SU-DHL-6 (cell line): ENCODE data around the gene ATP2B1.

ENCODE experiments used
- H2AFZ ChIP-seq: fragments of 200-600 bp; sonication (generic); 2 replicates; pipeline ENCODE4 v1.6.1; 2014; ENCODE audit warnings: low read depth, mild to moderate bottlenecking, moderate library complexity, mixed read lengths, antibody characterized with exemption, low read length; ENCODE audit not compliant: severe bottlenecking
- H3F3A ChIP-seq: fragments of 200-600 bp; shearing (Covaris generic); 2 replicates; pipeline ENCODE4 v1.6.0; 2016; ENCODE audit warnings: antibody characterized with exemption, mild to moderate bottlenecking; ENCODE audit not compliant: insufficient read depth
- H3K27ac ChIP-seq: fragments of 200-600 bp; sonication (generic); 2 replicates; pipeline ENCODE4 v1.5.1; 2016; ENCODE audit warnings: low read depth, mild to moderate bottlenecking, low read length, moderate library complexity, mixed read lengths
- H3K27me3 ChIP-seq: fragments of 200-600 bp; sonication (generic), shearing (Covaris generic); 2 replicates; pipeline ENCODE4 v1.6.0; 2014; ENCODE audit warnings: mild to moderate bottlenecking, low read length
- H3K36me3 ChIP-seq: fragments of 200-600 bp; sonication (generic); 2 replicates; pipeline ENCODE4 v1.6.1; 2014; ENCODE audit warnings: mild to moderate bottlenecking, low read length, mixed read lengths
- H3K4me2 ChIP-seq: fragments of 300-600, 200-600 bp; shearing (Covaris generic), sonication (generic); 2 replicates; pipeline ENCODE4 v1.6.0; 2014; ENCODE audit warnings: low read length, low read depth, mild to moderate bottlenecking; ENCODE audit not compliant: poor library complexity, severe bottlenecking
- H3K4me3 ChIP-seq: fragments of 200-600 bp; sonication (generic); 2 replicates; pipeline ENCODE4 v1.5.1; 2014; ENCODE audit warnings: antibody characterized with exemption, low read length, mild to moderate bottlenecking, mixed read lengths; ENCODE audit not compliant: insufficient read depth, poor library complexity, severe bottlenecking
- H3K79me2 ChIP-seq: fragments of 200-600 bp; sonication (generic); 2 replicates; pipeline ENCODE4 v1.6.1; 2014; ENCODE audit warnings: mild to moderate bottlenecking, low read length, moderate library complexity; ENCODE audit not compliant: insufficient read depth
- H3K9ac ChIP-seq: fragments of 200-600 bp; sonication (generic); 2 replicates; pipeline ENCODE4 v1.7.0; 2014; ENCODE audit warnings: mild to moderate bottlenecking, low read length
- H3K9me2 ChIP-seq: fragments of 200-600 bp; sonication (generic); replicated peaks from 2 replicates; pipeline ENCODE4 v1.6.1; 2014; ENCODE audit warnings: low read length; ENCODE audit not compliant: insufficient read depth
- H3K9me3 ChIP-seq: fragments of 200-600 bp; sonication (generic); 2 replicates; pipeline ENCODE4 v1.6.1; 2014; ENCODE audit warnings: low read length, mixed read lengths; ENCODE audit not compliant: insufficient read depth
- H4K20me1 ChIP-seq: fragments of 200-600 bp; sonication (generic); 2 replicates; pipeline ENCODE4 v1.6.1; 2014; ENCODE audit warnings: low read depth, mild to moderate bottlenecking, antibody characterized with exemption, low read length, moderate library complexity, mixed read lengths
- EZH2phosphoT487 ChIP-seq: fragments of 200-600 bp; sonication (generic), shearing (Covaris generic); conservative IDR thresholded peaks from 2 replicates; pipeline ENCODE4 v1.6.1; 2018; ENCODE audit warnings: mild to moderate bottlenecking, antibody characterized with exemption, low read length, moderate library complexity, mixed read lengths
- TF ChIP-seq, protein P1 (sequence below): fragments of 200-600 bp; sonication (generic); IDR thresholded peaks from one replicate; pipeline ENCODE4 v1.5.1; 2017; ENCODE audit warnings: antibody characterized with exemption, mild to moderate bottlenecking, low read length, moderate library complexity; ENCODE audit not compliant: insufficient read depth, poor library complexity, severe bottlenecking

ATP2B1 gene

DNA sequence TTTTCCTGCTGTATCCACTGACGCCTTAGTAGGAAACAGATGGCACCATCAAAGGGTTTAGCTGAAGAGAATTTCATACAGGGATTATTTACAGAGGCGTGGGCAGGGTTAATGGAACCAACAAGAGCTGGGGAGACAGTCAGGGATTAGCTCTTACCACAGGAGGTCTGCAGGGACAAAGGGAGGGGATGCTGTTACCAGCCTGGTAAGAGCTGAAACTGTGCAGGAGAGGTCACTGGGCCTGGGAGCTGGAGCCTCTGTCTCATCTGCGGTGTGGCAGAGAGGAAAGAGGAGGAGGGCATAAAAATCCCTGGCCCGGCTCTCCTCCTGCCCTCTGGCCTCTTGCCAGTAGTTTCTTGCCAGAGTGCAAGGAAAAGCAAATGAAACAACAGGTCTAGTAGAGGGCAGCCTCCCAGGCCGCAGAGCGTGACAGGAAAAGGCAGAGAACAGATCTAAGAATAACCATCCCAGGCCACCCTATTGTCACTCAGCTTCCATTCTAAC lies 163.9 kb downstream of the ATP2B1 start:
- H4K20me1 ChIP-seq = no peaks in the 10 kb centered on the region
- no peaks in the 10 kb centered on the region for H3K36me3 ChIP-seq
- no peak overlapping the region for H3K27ac ChIP-seq

DNA sequence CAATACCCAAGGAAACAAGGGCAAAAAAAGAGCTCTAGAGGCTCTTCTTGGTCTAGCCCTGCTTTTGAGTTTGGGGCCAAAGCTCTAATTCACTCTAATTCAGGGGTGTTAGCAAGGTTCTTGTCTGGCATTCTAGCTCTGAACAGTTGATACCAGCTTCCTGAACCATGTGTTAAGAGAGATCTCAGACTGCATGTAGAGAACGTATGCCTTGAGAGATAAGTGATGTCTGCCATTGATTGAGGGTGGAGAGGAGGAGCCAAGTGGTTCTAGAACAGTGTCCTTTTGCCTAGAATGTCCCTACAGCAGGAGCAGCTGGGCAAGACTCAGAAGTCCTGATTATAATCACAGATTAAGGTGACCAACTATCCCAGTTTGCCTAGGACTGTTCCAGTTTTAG lies 164.6 kb downstream of the ATP2B1 start:
- no peak overlapping the region for H2AFZ ChIP-seq
- TF ChIP-seq, protein P1, sequence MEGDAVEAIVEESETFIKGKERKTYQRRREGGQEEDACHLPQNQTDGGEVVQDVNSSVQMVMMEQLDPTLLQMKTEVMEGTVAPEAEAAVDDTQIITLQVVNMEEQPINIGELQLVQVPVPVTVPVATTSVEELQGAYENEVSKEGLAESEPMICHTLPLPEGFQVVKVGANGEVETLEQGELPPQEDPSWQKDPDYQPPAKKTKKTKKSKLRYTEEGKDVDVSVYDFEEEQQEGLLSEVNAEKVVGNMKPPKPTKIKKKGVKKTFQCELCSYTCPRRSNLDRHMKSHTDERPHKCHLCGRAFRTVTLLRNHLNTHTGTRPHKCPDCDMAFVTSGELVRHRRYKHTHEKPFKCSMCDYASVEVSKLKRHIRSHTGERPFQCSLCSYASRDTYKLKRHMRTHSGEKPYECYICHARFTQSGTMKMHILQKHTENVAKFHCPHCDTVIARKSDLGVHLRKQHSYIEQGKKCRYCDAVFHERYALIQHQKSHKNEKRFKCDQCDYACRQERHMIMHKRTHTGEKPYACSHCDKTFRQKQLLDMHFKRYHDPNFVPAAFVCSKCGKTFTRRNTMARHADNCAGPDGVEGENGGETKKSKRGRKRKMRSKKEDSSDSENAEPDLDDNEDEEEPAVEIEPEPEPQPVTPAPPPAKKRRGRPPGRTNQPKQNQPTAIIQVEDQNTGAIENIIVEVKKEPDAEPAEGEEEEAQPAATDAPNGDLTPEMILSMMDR = no peak
- no peak for TF ChIP-seq EZH2phosphoT487
- no peaks in the 10 kb centered on the region for H3K79me2 ChIP-seq
- no peak overlapping the region for H3K27ac ChIP-seq
- H3K4me3 ChIP-seq = no peak overlapping the region
- no peaks in the 10 kb centered on the region for H3K9me3 ChIP-seq
- H3K27me3 ChIP-seq = no peaks in the 10 kb centered on the region
- no peaks in the 10 kb centered on the region for H3K36me3 ChIP-seq
- H3K9ac ChIP-seq = no peak overlapping the region
- H3K9me2 ChIP-seq = no peaks in the 10 kb centered on the region
- no peaks in the 10 kb centered on the region for H3F3A ChIP-seq
- no peaks in the 10 kb centered on the region for H4K20me1 ChIP-seq
- no peak overlapping the region for H3K4me2 ChIP-seq

More for the DNA sequence above, 163.9 kb downstream of the ATP2B1 start:
- TF ChIP-seq, protein P1 = no peak
- no peak for TF ChIP-seq EZH2phosphoT487
- Histone ChIP-seq H3F3A (no peaks in the 10 kb centered on the region), H3K79me2 (no peaks in the 10 kb centered on the region), H3K9ac (no peak overlapping the region), H3K4me2 (no peak overlapping the region), H3K27me3 (no peaks in the 10 kb centered on the region), H3K9me3 (no peaks in the 10 kb centered on the region), H3K4me3 (no peak overlapping the region), H3K9me2 (no peaks in the 10 kb centered on the region), H2AFZ (no peak overlapping the region)

DNA sequence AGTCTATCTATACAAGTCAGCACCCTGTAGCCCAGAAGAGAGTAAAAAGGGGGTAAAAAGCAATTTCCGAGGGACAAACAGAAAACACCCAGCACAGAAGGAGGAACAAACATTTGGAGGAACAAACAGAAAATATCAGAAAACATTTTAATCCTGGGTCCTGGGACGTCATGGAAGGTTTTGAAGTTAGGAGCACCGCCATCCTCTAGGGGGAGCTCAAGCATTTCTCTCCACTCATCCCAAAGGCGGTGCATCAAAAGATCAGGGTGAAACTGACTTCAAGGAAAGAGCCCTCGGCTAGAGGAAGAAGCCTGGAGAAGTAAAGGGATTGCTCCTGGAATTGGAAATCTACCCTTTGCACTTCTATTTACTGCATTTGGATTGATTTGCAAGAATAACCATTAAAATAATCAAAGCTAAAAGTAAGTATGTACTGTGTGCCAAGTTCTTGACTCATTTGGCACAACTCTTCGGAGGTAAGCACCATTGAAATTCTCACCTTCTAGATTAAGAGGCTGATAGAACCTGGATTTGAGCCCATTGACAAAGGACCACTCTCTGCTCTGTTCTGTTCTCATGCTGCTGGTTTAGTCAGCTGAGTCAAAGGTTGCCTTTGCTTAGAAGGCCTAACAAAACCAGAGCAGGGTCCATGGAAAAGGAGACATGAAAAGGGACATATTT lies 165.6 kb downstream of the ATP2B1 start:
- H3K9me3 ChIP-seq = no peaks in the 10 kb centered on the region
- no peak overlapping the region for H3K9ac ChIP-seq
- no peak overlapping the region for H3K27ac ChIP-seq
- H2AFZ ChIP-seq = no peak overlapping the region
- no peaks in the 10 kb centered on the region for H3K79me2 ChIP-seq
- no peak overlapping the region for H3K4me2 ChIP-seq
- no peaks in the 10 kb centered on the region for H3K27me3 ChIP-seq
- no peaks in the 10 kb centered on the region for H3K36me3 ChIP-seq
- no peaks in the 10 kb centered on the region for H3F3A ChIP-seq
- H4K20me1 ChIP-seq = no peaks in the 10 kb centered on the region
- TF ChIP-seq, protein P1 = peak; percentile 82
- TF ChIP-seq EZH2phosphoT487 = no peak
- H3K4me3 ChIP-seq = no peak overlapping the region
- no peaks in the 10 kb centered on the region for H3K9me2 ChIP-seq
